Measurements from ENCODE around the gene HDAC6. TPM values are rescaled to one million over a fixed set of nuclear protein-coding genes. Genes with fewer than 3 reads are reported as not detected.

HDAC6 gene
- total RNA-seq, 4 donors from 2014 or later: 26.8 to 64.0 (median 47.7) TPM

- Histone ChIP-seq H3K27ac (replicated peaks in 1 of 4) (no peak overlapping the region), H3K27me3 (peaks cover 0 to 19% (median 9%) of the 10 kb centered on the region in 4 donors), H3K4me3 (no peak overlapping the region), H3K9me3 (peaks cover 0 to 19% (median 0%) of the 10 kb centered on the region in 4 donors), H3K36me3 (peaks cover 0 to 39% (median 29%) of the 10 kb centered on the region in 4 donors), H3K4me1 (peaks cover 0 to 13% (median 5%) of the 10 kb centered on the region in 4 donors)
- WGBS: 72% methylated on average over 4 of the region's 4 CpGs
- no peak for TF ChIP-seq CTCF (IDR thresholded peaks at IDR 0.05)
- TF ChIP-seq EP300 (IDR thresholded peaks at IDR 0.05): no peak
- TF ChIP-seq POLR2AphosphoS5 (IDR thresholded peaks at IDR 0.05): no peak
- TF ChIP-seq POLR2A (IDR thresholded peaks at IDR 0.05; ENCODE audit: low read depth): no peak
- DNase-seq (ENCODE audit: extremely low spot score): no peak
- intact Hi-C loops (cut with DNase I): no loop called here
Measured at GRCh38 chrX:48827654-48827968, 25.7 kb downstream of the HDAC6 start.

GRCh38 chrX:48829016-48829735 lies 27.3 kb downstream of the HDAC6 start:
- Histone ChIP-seq H3K36me3 (peaks cover 0 to 24% (median 15%) of the 10 kb centered on the region in 4 donors), H3K4me1 (peaks cover 0 to 13% (median 5%) of the 10 kb centered on the region in 4 donors), H3K27ac (replicated peaks in 1 of 4) (no peak overlapping the region), H3K9me3 (peaks cover 0 to 19% (median 0%) of the 10 kb centered on the region in 4 donors), H3K27me3 (peaks cover 0 to 33% (median 9%) of the 10 kb centered on the region in 4 donors), H3K4me3 (no peak overlapping the region)
- 72% methylated on average over 6 of the region's 24 CpGs for WGBS
- TF ChIP-seq CTCF (IDR thresholded peaks at IDR 0.05): no peak
- TF ChIP-seq POLR2AphosphoS5 (IDR thresholded peaks at IDR 0.05): no peak
- TF ChIP-seq EP300 (IDR thresholded peaks at IDR 0.05): no peak
- TF ChIP-seq POLR2A (IDR thresholded peaks at IDR 0.05; ENCODE audit: low read depth): no peak
- intact Hi-C loops (cut with DNase I): no loop called here
- DNase-seq (ENCODE audit: extremely low spot score): no peak

GRCh38 chrX:48831136-48831908 lies 29.5 kb downstream of the HDAC6 start:
- DNase-seq (ENCODE audit: extremely low spot score): no peak
- Histone ChIP-seq H3K4me1 (peaks cover 4 to 26% (median 14%) of the 10 kb centered on the region in 4 donors), H3K4me3 (no peak overlapping the region), H3K27ac (replicated peaks in 1 of 4) (no peak overlapping the region), H3K9me3 (peaks cover 0 to 5% (median 0%) of the 10 kb centered on the region in 4 donors), H3K27me3 (peaks cover 0 to 51% (median 14%) of the 10 kb centered on the region in 4 donors), H3K36me3 (peaks cover 0 to 2% (median 1%) of the 10 kb centered on the region in 4 donors)
- WGBS: 53% methylated on average over 33 of the region's 58 CpGs
- intact Hi-C loops (cut with DNase I): no loop called here
- TF ChIP-seq POLR2A (IDR thresholded peaks at IDR 0.05; ENCODE audit: low read depth) (no peak), POLR2AphosphoS5 (IDR thresholded peaks at IDR 0.05) (no peak), EP300 (IDR thresholded peaks at IDR 0.05) (no peak), CTCF (IDR thresholded peaks at IDR 0.05) (no peak)

- WGBS: 39% methylated on average over 53 of the region's 57 CpGs
- Histone ChIP-seq H3K9me3 (no peaks in the 10 kb centered on the region), H3K36me3 (no peaks in the 10 kb centered on the region), H3K4me1 (peaks cover 4 to 26% (median 14%) of the 10 kb centered on the region in 4 donors), H3K27ac (replicated peaks in 1 of 4) (no peak overlapping the region), H3K4me3 (no peak overlapping the region), H3K27me3 (peaks cover 0 to 51% (median 14%) of the 10 kb centered on the region in 4 donors)
- DNase-seq (ENCODE audit: extremely low spot score): no peak
- intact Hi-C loops (cut with DNase I): no loop called here
- TF ChIP-seq POLR2AphosphoS5 (IDR thresholded peaks at IDR 0.05) (no peak), POLR2A (IDR thresholded peaks at IDR 0.05; ENCODE audit: low read depth) (no peak), EP300 (IDR thresholded peaks at IDR 0.05) (no peak), CTCF (IDR thresholded peaks at IDR 0.05) (no peak)
Measured at GRCh38 chrX:48831909-48832291, 30.0 kb downstream of the HDAC6 start.
